Activated naive CD4-positive, alpha-beta T cell treated with anti-CD3 and anti-CD28 coated beads, Interleukin-2, amount 50 U/mL, for 24 hours (primary cell): ENCODE data around the gene KRT7.

ENCODE experiments used
- H3K27ac Mint-ChIP-seq: one replicate; pipeline ENCODE4 v1.8.0; 2021; ENCODE audit warnings: mild to moderate bottlenecking, mixed read lengths
- H3K27me3 Mint-ChIP-seq: one replicate; pipeline ENCODE4 v1.8.0; 2021; ENCODE audit warnings: mixed read lengths
- H3K36me3 Mint-ChIP-seq: one replicate; pipeline ENCODE4 v1.8.0; 2021; ENCODE audit warnings: mixed read lengths
- H3K4me1 Mint-ChIP-seq: one replicate; pipeline ENCODE4 v1.8.0; 2021; ENCODE audit warnings: mixed read lengths
- H3K4me3 Mint-ChIP-seq: one replicate; pipeline ENCODE4 v1.8.0; 2021; ENCODE audit warnings: mild to moderate bottlenecking, mixed read lengths
- H3K9me3 Mint-ChIP-seq: one replicate; pipeline ENCODE4 v1.8.0; 2021; ENCODE audit warnings: mixed read lengths

Gene KRT7

DNA sequence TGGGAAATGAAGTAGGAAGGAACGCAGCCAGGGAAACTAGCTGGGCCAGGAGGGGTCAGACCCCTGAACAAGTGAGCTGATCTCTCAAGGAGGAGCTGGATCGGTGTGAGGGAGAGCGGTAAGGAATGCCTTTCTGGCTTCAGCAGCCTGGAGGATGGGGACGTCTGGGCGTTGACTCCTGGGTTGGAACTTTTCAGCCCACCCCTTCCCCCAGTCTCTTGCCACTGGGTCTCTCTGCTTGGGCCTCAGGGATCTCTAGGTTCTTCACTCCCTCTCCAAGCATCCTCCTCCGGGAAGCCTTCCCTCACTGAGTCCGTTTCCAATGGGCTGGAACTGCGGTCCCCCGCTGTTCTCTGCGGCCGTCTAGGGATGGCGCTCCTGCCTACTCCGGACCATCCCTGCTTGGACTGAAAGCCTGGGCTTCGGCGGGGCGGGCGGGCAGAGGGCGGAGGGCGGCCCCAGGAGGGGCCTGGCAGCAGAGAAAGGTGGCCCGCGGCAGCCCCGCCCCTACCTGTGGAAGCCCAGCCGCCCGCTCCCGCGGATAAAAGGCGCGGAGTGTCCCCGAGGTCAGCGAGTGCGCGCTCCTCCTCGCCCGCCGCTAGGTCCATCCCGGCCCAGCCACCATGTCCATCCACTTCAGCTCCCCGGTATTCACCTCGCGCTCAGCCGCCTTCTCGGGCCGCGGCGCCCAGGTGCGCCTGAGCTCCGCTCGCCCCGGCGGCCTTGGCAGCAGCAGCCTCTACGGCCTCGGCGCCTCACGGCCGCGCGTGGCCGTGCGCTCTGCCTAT is at the start of gene KRT7:
Gene KRT7, plus strand, starts transcription at position 570 of the 788 bp plus-strand sequence. Its CDS starts 54 bp downstream, at position 624.
- H3K4me3 Mint-ChIP-seq, result no peak within 1 kb of the TSS
- peaks cover 40% of the 10 kb centered on the region for H3K27me3 Mint-ChIP-seq
- no peaks in the 10 kb centered on the region for H3K9me3 Mint-ChIP-seq
- no peak within 1 kb of the TSS for H3K27ac Mint-ChIP-seq
- no peaks in the 10 kb centered on the region for H3K4me1 Mint-ChIP-seq
- no peaks in the 10 kb centered on the region for H3K36me3 Mint-ChIP-seq

DNA sequence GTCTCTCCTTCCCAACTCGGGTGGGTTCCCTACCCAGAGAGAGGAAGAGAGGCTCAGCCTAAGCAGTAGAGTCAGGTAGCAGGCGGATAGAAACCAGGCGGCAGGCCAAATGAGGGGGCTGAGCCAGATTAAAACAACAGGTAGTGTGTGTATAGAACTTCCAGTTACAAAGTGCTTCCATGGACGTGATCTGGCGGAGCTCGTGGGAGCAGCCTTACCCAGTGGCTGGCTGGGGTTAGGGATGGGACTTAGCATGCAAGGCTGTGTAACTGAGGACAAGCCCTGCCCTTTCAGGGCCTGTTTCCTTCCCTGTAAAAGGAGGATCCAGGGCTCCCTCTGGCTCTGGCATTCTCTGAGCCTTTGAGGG is 49.5 kb upstream of the KRT7 start:
- H3K4me3 Mint-ChIP-seq, result no peak overlapping the region
- no peaks in the 10 kb centered on the region for H3K4me1 Mint-ChIP-seq

DNA sequence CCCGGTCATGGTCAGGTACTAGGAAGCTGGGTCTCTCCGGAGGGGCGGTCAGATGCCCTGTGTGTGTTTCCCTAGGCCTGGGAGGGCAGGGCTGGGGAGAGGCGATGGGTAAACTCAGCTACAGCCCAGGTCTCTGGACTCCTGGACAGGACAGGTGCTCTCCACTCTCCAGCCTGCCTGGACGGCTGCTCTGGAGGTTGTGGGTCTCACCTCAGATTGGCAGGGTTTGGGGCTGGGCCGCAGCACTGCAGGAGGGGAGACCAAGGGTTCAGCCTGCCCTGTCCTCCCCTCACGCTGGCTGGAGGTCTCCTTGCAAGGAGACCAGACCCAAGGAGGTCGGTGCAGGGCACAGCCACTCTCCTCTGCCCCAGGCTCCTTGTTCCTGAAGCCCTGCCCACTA is 49.1 kb upstream of the KRT7 start:
- Mint-ChIP-seq H3K4me1 (no peaks in the 10 kb centered on the region), H3K4me3 (no peak overlapping the region), H3K9me3 (no peaks in the 10 kb centered on the region), H3K27me3 (no peaks in the 10 kb centered on the region), H3K27ac (no peak overlapping the region), H3K36me3 (no peaks in the 10 kb centered on the region)

More for the DNA sequence above, 49.5 kb upstream of the KRT7 start:
- Mint-ChIP-seq H3K27me3 (no peaks in the 10 kb centered on the region), H3K27ac (no peak overlapping the region), H3K9me3 (no peaks in the 10 kb centered on the region), H3K36me3 (no peaks in the 10 kb centered on the region)

DNA sequence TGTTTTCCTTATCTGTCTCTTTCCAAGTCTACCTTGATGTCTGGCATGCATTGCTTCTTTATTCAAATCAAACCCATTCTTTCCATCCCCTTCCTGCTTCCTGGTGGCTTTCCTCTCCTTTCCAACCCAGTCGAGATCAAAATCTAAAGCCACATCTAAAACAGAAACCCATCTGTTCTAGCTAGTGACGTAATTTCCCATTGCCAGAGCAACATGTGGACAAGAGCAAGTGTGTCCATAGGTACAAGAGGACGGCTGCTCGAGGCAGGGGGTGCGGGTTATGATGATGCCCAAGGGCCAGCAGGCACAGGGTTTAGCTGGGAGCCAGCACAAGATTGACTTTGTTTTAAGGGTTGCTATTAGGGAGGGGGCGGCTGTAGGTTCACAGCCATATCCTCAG is 48.2 kb upstream of the KRT7 start:
- no peak overlapping the region for H3K4me3 Mint-ChIP-seq
- H3K9me3 Mint-ChIP-seq, result no peaks in the 10 kb centered on the region
- no peak overlapping the region for H3K27ac Mint-ChIP-seq
- no peaks in the 10 kb centered on the region for H3K27me3 Mint-ChIP-seq
- H3K4me1 Mint-ChIP-seq, result no peaks in the 10 kb centered on the region
- H3K36me3 Mint-ChIP-seq, result no peaks in the 10 kb centered on the region

DNA sequence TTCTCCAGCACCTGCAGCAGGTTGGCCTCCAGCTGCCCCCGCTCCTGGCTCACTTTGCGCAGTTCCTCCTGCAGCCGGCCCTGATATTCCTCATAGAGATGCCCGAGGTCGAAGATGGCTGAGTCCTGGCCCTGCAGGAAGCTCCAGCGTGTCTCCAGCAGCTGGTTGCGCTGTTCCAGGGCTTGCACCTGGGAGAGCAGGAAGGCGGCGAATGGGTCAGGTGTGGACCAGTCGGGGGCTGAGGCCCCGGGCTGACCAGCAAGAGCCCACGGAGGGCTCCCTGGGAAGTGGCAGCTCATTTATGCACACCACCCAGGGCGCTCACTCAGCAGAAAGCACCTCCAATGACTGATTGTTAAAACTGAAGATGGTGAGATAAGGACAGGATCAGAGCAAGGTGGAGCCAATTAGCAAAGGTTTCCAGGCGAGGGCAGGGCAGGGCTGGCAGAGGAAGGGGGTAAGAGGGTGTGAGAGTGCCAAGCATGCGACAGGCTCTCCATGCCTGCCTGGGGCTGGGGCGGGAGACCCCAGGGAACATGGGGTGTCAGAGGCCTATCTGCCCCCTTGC is 47.6 kb upstream of the KRT7 start:
- Mint-ChIP-seq H3K27ac (no peak overlapping the region), H3K9me3 (no peaks in the 10 kb centered on the region), H3K4me1 (no peaks in the 10 kb centered on the region), H3K27me3 (no peaks in the 10 kb centered on the region), H3K4me3 (no peak overlapping the region), H3K36me3 (no peaks in the 10 kb centered on the region)

DNA sequence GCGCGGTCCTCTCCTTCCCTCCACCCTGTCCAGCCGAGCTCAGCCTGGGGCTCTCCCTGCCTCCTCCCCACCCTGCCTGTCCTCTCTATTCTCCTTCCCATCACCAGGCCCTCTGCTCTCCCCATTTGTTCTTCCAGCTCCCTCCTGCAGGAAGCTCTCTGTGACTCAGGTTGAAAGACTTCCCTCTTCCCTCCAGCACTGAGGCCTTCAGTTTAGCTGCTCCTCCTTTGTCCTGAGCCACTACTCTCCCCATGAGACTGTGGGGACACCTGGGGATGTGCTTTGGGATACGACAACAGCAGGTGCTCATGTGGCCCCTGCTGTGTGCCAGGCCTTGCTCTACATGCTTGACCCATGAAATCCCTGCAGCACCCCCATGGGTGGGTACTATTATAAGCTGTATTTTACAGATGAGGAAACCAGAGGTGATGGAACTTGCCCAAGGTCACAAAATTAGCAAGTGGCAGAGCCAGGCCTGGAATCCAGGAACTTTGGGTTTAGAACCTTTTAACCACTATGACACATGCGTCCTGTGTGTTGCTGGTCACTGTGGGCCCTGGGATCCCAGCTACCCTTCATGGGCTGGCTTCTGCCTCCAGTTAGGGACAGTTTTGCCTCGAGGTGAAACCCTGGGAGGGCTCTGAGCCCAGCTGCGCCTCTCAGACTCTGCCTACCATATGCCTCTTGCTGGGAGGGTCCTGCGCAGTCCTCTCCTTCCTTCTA is 46.8 kb upstream of the KRT7 start:
- Mint-ChIP-seq H3K36me3 (no peaks in the 10 kb centered on the region), H3K4me1 (no peaks in the 10 kb centered on the region), H3K27ac (no peak overlapping the region), H3K9me3 (no peaks in the 10 kb centered on the region), H3K4me3 (no peak overlapping the region), H3K27me3 (no peaks in the 10 kb centered on the region)

DNA sequence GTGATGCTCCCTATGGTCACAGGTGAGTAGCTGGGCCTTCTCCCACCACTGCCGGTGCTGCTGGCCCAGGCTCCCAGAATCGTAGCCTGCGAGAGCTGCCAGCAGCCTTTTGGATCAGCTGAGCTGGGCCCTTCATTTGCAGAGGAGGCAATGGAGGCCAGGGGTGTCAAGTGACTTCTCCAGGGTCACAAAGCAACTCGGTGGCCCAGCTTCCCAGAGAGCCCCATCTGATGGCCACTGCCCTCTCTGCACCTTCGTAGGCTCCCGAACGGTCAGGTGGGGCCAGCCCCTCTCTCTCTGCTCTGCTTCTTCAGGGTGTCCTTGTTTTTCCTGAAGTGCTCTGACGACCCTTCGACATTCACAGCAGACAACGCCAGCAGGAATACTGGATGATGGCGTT is 45.8 kb upstream of the KRT7 start:
- H3K36me3 Mint-ChIP-seq, result no peaks in the 10 kb centered on the region
- no peaks in the 10 kb centered on the region for H3K9me3 Mint-ChIP-seq
- H3K27me3 Mint-ChIP-seq, result no peaks in the 10 kb centered on the region
- H3K4me1 Mint-ChIP-seq, result no peaks in the 10 kb centered on the region
- no peak overlapping the region for H3K27ac Mint-ChIP-seq
- H3K4me3 Mint-ChIP-seq, result no peak overlapping the region

DNA sequence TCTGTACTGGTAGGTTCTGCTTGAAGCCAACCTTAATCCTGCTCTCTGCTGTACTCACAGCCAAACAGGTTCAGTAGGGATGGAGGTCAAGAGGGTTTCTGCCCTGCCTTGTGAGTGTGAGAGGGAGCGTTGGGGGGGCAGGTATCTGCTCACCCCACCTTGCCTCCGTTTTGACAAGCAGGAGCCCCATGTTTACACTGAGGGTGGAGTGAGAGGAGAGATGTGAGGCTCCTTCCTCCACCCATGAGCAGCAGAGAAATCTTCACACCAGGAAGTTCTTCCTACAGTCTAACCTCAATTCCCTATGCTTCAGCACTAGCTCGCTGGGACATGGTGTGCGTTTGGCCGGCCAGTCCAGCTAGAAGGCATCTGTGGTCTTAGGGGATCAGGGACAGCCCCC is 45.4 kb upstream of the KRT7 start:
- no peaks in the 10 kb centered on the region for H3K36me3 Mint-ChIP-seq
- H3K9me3 Mint-ChIP-seq, result no peaks in the 10 kb centered on the region
- H3K27me3 Mint-ChIP-seq, result no peaks in the 10 kb centered on the region
- H3K4me1 Mint-ChIP-seq, result no peaks in the 10 kb centered on the region
- no peak overlapping the region for H3K27ac Mint-ChIP-seq
- H3K4me3 Mint-ChIP-seq, result no peak overlapping the region

DNA sequence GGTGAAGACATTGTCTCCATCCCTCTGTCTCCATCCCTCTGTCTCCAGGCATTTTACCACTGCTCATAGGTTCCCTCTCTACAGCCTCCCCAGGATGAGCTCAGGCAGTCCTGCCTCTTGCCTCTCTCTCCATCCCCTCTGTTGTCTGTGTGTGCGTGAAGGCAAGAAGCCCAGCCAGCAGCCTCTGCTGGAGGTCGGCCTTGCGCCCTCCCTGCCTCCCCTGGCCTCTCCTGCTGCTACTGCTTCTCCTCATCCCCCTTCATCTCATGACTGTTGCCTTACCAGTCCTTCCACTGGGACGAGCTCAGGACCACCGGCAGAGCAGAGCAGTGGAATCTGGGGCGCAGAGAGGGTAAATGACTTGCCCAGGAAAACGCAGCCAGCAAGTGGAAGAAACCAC is 44.4 kb upstream of the KRT7 start:
- Mint-ChIP-seq H3K9me3 (no peaks in the 10 kb centered on the region), H3K27ac (no peak overlapping the region), H3K4me3 (no peak overlapping the region), H3K27me3 (no peaks in the 10 kb centered on the region), H3K4me1 (no peaks in the 10 kb centered on the region), H3K36me3 (no peaks in the 10 kb centered on the region)

DNA sequence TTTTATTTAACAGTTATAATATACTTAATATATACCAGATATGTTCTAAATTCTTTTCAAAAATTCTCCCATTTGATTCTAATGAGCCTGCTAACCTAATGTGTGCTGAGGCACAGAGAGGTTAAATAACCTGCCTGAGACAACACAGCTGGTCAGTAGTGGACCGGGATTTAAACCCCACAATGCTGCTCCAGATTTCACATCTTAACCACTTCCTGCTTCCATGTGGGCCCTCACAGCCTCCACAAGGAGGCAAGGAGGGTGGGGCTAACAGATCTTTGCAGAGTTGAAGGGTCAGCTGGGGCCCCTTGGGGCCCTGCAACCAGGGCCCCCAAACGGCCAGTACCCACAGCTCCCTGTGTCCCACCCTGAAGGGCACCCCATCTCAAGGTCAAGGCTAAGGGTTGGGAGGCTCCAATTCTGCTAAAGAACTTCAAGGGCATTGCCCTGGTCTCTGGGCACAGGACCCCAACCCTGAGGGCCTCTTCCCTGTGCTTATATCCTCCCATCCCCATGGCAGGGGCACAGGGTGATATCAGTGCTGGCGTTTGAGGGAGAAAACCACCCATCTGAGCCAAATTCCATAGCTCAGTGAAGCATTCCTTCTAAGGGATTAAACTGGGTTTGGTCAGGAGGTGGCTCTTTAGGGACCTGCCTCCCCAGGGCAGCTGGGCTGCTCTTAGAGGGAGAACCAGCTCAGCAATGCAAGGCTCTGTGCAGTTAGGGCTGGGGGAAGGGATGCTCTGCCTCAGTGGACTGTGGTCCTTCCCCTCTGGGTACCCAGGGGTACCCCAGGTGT is 43.5 kb upstream of the KRT7 start:
- no peak overlapping the region for H3K27ac Mint-ChIP-seq
- H3K36me3 Mint-ChIP-seq, result no peaks in the 10 kb centered on the region
- H3K9me3 Mint-ChIP-seq, result no peaks in the 10 kb centered on the region
- no peaks in the 10 kb centered on the region for H3K4me1 Mint-ChIP-seq
- no peak overlapping the region for H3K4me3 Mint-ChIP-seq
- H3K27me3 Mint-ChIP-seq, result no peaks in the 10 kb centered on the region

DNA sequence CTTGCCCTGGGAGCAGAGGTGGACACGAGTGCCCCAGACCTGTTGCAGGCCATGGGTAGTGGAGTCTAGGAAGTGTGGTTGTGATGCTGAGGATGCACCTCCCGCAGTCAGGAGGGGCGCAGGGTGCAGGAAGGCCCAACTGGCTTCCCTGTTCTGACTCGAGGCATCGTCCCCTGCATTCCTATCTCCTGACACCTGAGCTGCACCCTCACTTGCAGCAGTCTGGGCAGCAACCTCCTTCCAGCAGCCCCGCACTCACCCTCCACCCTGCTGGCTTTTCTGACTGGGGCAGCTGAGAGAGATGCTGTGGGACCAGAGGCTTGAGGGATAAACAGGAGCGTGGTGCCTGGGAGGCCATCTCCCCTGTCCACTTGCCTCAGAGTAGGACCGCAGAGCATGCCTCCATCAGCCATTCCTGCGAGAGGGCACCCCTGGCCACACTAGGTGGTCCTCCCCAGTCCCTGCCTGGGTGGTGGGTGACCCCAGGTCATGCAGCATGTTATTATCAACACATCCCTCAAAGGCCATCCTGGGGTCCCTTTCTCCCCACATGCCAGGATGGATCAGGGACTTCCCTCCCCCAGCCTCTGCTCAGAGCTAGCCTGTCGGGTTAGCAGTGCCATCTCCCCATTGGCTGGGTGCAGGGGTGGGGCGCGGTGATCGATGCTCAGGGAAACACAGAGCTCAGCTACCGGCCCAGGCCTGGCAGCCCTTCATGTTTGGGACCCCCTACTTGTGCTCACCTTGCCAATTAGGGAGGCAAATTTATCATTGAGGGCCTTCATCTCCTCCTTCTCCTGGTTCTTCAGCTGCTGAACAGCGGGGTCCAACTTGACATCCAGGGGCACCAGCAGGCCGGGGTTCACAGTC is 41.9 kb upstream of the KRT7 start:
- H3K27ac Mint-ChIP-seq, result no peak overlapping the region
- H3K9me3 Mint-ChIP-seq, result no peaks in the 10 kb centered on the region
- no peaks in the 10 kb centered on the region for H3K36me3 Mint-ChIP-seq
- no peaks in the 10 kb centered on the region for H3K27me3 Mint-ChIP-seq
- no peak overlapping the region for H3K4me3 Mint-ChIP-seq
- no peaks in the 10 kb centered on the region for H3K4me1 Mint-ChIP-seq

DNA sequence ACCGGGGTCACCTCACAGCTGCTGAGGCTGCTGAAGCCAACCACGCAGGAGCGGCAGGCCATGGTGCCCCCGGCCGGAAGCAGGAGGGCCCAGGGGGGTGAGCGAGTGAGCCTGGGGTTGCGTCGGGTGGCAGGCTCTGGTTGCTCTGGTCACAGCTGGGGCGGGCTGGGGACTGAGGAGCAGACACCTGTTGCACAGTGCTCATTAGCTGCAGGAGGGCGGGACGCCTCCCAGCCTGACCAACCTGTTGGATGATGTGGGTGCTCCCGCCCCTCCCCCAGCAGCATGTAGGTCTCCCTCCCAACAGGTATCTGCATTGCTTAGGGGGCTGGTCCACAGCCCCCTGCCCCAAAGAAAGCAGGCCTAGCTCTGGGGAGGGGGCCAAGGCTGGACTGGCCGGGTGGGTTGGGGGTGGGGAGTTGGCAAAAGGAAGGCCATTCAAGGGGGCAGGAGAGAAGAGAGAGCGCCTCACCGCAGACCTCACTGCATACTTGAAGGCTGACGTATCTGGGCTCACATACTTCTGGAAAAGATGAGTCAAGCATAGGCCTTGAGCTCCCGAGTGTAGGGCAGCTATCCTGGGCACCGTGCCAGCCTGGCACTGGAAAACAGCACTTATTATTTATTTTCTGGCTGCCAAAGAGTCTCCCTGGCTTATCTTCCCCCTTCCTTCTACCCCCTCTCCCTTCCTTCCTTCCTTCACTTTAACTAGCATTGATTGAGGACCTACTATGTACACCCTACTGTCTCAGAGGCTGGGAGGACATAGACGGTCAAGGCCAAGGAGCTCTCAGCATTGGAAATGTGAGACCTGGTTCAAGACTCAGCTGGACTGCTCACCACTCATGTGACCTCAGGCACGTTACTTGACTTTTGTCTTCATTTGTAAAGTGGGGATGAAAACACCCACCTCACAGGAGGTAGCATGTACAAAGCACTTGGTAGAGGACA is 40.9 kb upstream of the KRT7 start, which contains the start of gene KRT80:
Gene KRT80, minus strand, starts transcription at position 174 of the 951 bp plus-strand sequence. Its CDS starts 112 bp downstream, at position 62.
- H3K36me3 Mint-ChIP-seq, result no peaks in the 10 kb centered on the region
- H3K4me3 Mint-ChIP-seq, result no peak within 1 kb of the TSS
- H3K27ac Mint-ChIP-seq, result peak within 1 kb of the TSS; percentile 14
- no peaks in the 10 kb centered on the region for H3K9me3 Mint-ChIP-seq
- H3K27me3 Mint-ChIP-seq, result no peaks in the 10 kb centered on the region
- H3K4me1 Mint-ChIP-seq, result no peaks in the 10 kb centered on the region

DNA sequence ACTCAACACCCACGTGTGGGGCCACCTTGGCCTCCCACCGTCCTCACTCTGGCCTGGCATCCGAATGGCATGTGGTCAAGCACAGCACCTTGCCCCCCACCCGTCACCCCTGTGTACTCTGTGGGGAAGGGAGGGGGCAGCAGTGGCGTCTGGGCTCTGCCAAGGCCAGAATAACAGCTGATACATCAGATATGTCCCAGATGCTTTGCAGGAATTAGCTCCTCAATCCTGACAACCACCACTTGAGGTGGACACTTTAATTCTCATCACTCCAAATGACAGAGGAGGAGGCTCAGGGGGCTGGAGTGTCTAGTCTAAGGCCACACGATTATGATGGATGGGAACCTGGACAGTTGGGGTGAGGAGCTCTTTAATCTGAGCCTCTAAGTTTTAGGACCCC is 39.5 kb upstream of the KRT7 start:
- Mint-ChIP-seq H3K27ac (no peak overlapping the region), H3K9me3 (no peaks in the 10 kb centered on the region), H3K27me3 (no peaks in the 10 kb centered on the region), H3K36me3 (no peaks in the 10 kb centered on the region), H3K4me1 (no peaks in the 10 kb centered on the region), H3K4me3 (no peak overlapping the region)

DNA sequence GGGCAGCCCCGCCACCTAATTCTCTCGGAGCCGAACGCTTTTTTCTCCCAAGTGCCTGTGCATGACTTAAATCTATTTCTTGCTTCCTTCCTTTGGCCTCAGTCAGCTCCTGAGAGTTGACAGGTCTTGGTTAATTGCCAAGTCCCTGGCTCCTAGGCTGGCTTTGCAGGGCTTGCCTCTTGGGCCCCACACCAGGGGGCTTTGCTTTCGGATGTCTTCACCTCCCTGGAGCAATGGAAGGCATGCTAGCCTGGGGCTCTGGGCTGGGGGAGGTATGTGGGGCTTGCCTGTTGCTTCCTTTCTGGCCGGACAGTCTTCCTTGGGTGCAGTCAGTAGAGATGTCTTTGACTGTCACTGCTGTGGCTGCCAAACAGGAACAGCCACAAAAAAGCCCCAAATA is 39.1 kb upstream of the KRT7 start:
- H3K4me3 Mint-ChIP-seq, result no peak overlapping the region
- H3K9me3 Mint-ChIP-seq, result no peaks in the 10 kb centered on the region
- no peak overlapping the region for H3K27ac Mint-ChIP-seq
- no peaks in the 10 kb centered on the region for H3K36me3 Mint-ChIP-seq
- no peaks in the 10 kb centered on the region for H3K4me1 Mint-ChIP-seq
- H3K27me3 Mint-ChIP-seq, result no peaks in the 10 kb centered on the region
